Measurements from ENCODE around the gene TXLNB.
"Not testable (repeated sequence)": the region's sequence is repeated elsewhere in the genome, so short reads cannot be mapped to it uniquely, and the experiment has no call there.

TXLNB gene

GRCh38 chr6:139308936-139309603, 17.3 kb upstream of the TXLNB start:
- DNase-seq = no peak

- DNase-seq = no peak
Measured at GRCh38 chr6:139308286-139308916, 16.6 kb upstream of the TXLNB start.

- DNase-seq = no peak
Measured at GRCh38 chr6:139306291-139306981, 14.6 kb upstream of the TXLNB start.

- no peak for DNase-seq
Measured at GRCh38 chr6:139303185-139303584, 11.4 kb upstream of the TXLNB start.

GRCh38 chr6:139297921-139298320, 6.1 kb upstream of the TXLNB start:
- DNase-seq = no peak

- no peak for DNase-seq
Measured at GRCh38 chr6:139296927-139297326, 5.1 kb upstream of the TXLNB start.

- DNase-seq = no peak
Measured at GRCh38 chr6:139295901-139296300, 4.1 kb upstream of the TXLNB start.

GRCh38 chr6:139294090-139294489, 2.3 kb upstream of the TXLNB start:
- no peak for DNase-seq

GRCh38 chr6:139293230-139293629, 1.4 kb upstream of the TXLNB start:
- DNase-seq = not testable (repeated sequence)

GRCh38 chr6:139290787-139291311, 949 bp downstream of the TXLNB start:
- no peak for DNase-seq

- no peak for DNase-seq
Measured at GRCh38 chr6:139289233-139289632, 2.6 kb downstream of the TXLNB start.

- DNase-seq = no peak
Measured at GRCh38 chr6:139288496-139289040, 3.2 kb downstream of the TXLNB start.

GRCh38 chr6:139287868-139288267, 3.9 kb downstream of the TXLNB start:
- DNase-seq = no peak

- not testable (repeated sequence) for DNase-seq
Measured at GRCh38 chr6:139286438-139286837, 5.4 kb downstream of the TXLNB start.

- DNase-seq = no peak
Measured at GRCh38 chr6:139285590-139285989, 6.2 kb downstream of the TXLNB start.

GRCh38 chr6:139284789-139285188, 7.0 kb downstream of the TXLNB start:
- no peak for DNase-seq

- no peak for DNase-seq
Measured at GRCh38 chr6:139282684-139283083, 9.1 kb downstream of the TXLNB start.

- no peak for DNase-seq
Measured at GRCh38 chr6:139278190-139278589, 13.6 kb downstream of the TXLNB start.

GRCh38 chr6:139277587-139277986, 14.2 kb downstream of the TXLNB start:
- DNase-seq = no peak

GRCh38 chr6:139277161-139277560, 14.6 kb downstream of the TXLNB start:
- no peak for DNase-seq

- DNase-seq = no peak
Measured at GRCh38 chr6:139275279-139276055, 16.3 kb downstream of the TXLNB start.

GRCh38 chr6:139271056-139271455, 20.7 kb downstream of the TXLNB start:
- DNase-seq = no peak

- DNase-seq = no peak
Measured at GRCh38 chr6:139270249-139270648, 21.5 kb downstream of the TXLNB start.

Data from NCI-H1092 treated with DMSO at 0.1 percent for 48 hours (cell line).